Amygdala (tissue), 56 donors: ENCODE results near the gene CRIP1.

Experiments used
- DNase-seq, 56 donors: peaks; one replicate each; lab custom pipeline; 2025; lab: John Stamatoyannopoulos, UW

The CRIP1 gene

GRCh38 chr14:105479431-105480158 lies 7.1 kb upstream of the CRIP1 start:
- peak in 4 of 56 donors; percentile 23 to 28 (median 25) for DNase-seq

GRCh38 chr14:105480199-105480746 lies 6.4 kb upstream of the CRIP1 start:
- DNase-seq, result no peak

GRCh38 chr14:105480807-105481801 lies 5.6 kb upstream of the CRIP1 start:
- peak; percentile 53 to 98 (median 88) for DNase-seq

GRCh38 chr14:105481886-105482457 lies 4.7 kb upstream of the CRIP1 start:
- peak in 55 of 56 donors; percentile 27 to 92 (median 69) for DNase-seq

GRCh38 chr14:105482486-105483110 lies 4.1 kb upstream of the CRIP1 start:
- DNase-seq, result no peak

- no peak for DNase-seq
Observed at GRCh38 chr14:105483300-105484068, 3.2 kb upstream of the CRIP1 start.

- no peak for DNase-seq
Observed at GRCh38 chr14:105484069-105484996, 2.4 kb upstream of the CRIP1 start.

- no peak for DNase-seq
Observed at GRCh38 chr14:105484997-105485393, 1.7 kb upstream of the CRIP1 start.

GRCh38 chr14:105485739-105486162 lies 935 bp upstream of the CRIP1 start:
- peak in 2 of 56 donors; percentile 7 to 36 for DNase-seq

- no peak for DNase-seq
Observed at GRCh38 chr14:105486974-105487448, 325 bp downstream of the CRIP1 start.

GRCh38 chr14:105487449-105487985 lies 831 bp downstream of the CRIP1 start:
- no peak for DNase-seq

- DNase-seq, result no peak
Observed at GRCh38 chr14:105487986-105488777, 1.5 kb downstream of the CRIP1 start.

GRCh38 chr14:105488781-105489541 lies 2.3 kb downstream of the CRIP1 start:
- DNase-seq, result no peak

- DNase-seq, result peak in 50 of 56 donors; percentile 21 to 93 (median 67)
Observed at GRCh38 chr14:105489542-105490266, 3.0 kb downstream of the CRIP1 start.

- peak in 2 of 56 donors; percentile 51 to 65 for DNase-seq
Observed at GRCh38 chr14:105490267-105490571, 3.5 kb downstream of the CRIP1 start.
